ENCODE results near the gene TMCC1.

GRCh38 chr3:129623447-129624118 lies 269.9 kb downstream of the TMCC1 start:
- TF ChIP-seq BRCA1 (IDR thresholded peaks at IDR 0.05; ENCODE audit: low read depth, low read length) (no peak), ZNF274 (IDR thresholded peaks at IDR 0.05; ENCODE audit: insufficient read depth, insufficient read length) (no peak), NRF1 (conservative IDR thresholded peaks at IDR 0.05; ENCODE audit: low read depth, low read length) (no peak), PAX5 (IDR thresholded peaks at IDR 0.05; ENCODE audit: borderline replicate concordance, low read depth, low read length) (no peak)

Measured in GM12878 (cell line).